ENCODE results near the gene CISTR. TPM values are rescaled to one million over a fixed set of nuclear protein-coding genes. Genes with fewer than 3 reads are reported as not detected.
"Not testable (repeated sequence)": the region's sequence is repeated elsewhere in the genome, so short reads cannot be mapped to it uniquely, and the experiment has no call there.

Gene CISTR
- total RNA-seq, 1 donor from 2014 or later: not detected

- DNase-seq: not testable (repeated sequence)
Observed at GRCh38 chr12:53718567-53718966, 33.2 kb downstream of the CISTR start.

- no peak for DNase-seq
Observed at GRCh38 chr12:53717319-53717718, 34.5 kb downstream of the CISTR start.

- no peak for DNase-seq
Observed at GRCh38 chr12:53714004-53714403, 37.8 kb downstream of the CISTR start.

GRCh38 chr12:53713516-53713915 is 38.3 kb downstream of the CISTR start:
- DNase-seq: no peak

- DNase-seq: no peak
Observed at GRCh38 chr12:53712059-53712643, 39.6 kb downstream of the CISTR start.

- no peak for DNase-seq
Observed at GRCh38 chr12:53710091-53710490, 41.7 kb downstream of the CISTR start.

GRCh38 chr12:53709671-53710070 is 42.1 kb downstream of the CISTR start:
- DNase-seq: no peak

GRCh38 chr12:53706080-53706479 is 45.7 kb downstream of the CISTR start:
- DNase-seq: no peak

- DNase-seq: no peak
Observed at GRCh38 chr12:53703756-53704155, 48.0 kb downstream of the CISTR start.

GRCh38 chr12:53701518-53702264 is 50.1 kb downstream of the CISTR start:
- DNase-seq: peak; percentile 84

GRCh38 chr12:53700567-53700966 is 51.2 kb downstream of the CISTR start:
- DNase-seq: no peak

GRCh38 chr12:53699678-53700025 is 52.1 kb downstream of the CISTR start:
- no peak for DNase-seq

GRCh38 chr12:53698948-53699677 is 52.7 kb downstream of the CISTR start:
- DNase-seq: no peak

- no peak for DNase-seq
Observed at GRCh38 chr12:53696655-53697331, 55.0 kb downstream of the CISTR start.

Other genes starting within 250 kb of the CISTR start
- not detected for gene NPFF, start 244.5 kb downstream of the CISTR start, total RNA-seq
- 21.1 TPM for gene ATF7, start 125.6 kb downstream of the CISTR start, total RNA-seq
- gene ATP5MC2, start 75.9 kb downstream of the CISTR start, total RNA-seq: 241 TPM
- gene CALCOCO1, start 24.5 kb downstream of the CISTR start, total RNA-seq: 137 TPM
- not detected for gene HOXC13, start 186.9 kb upstream of the CISTR start, total RNA-seq
- not detected for gene HOXC12, start 202.9 kb upstream of the CISTR start, total RNA-seq
- not detected for gene HOXC11, start 221.1 kb upstream of the CISTR start, total RNA-seq
- not detected for gene HOTAIR, start 223.0 kb upstream of the CISTR start, total RNA-seq
- gene HOXC10, start 233.2 kb upstream of the CISTR start, total RNA-seq: not detected
- gene HOXC9, start 248.2 kb upstream of the CISTR start, total RNA-seq: not detected

Data from tongue (tissue), 2 donors.